Measurements from ENCODE around the gene KLHL25.
"Not testable (repeated sequence)": the region's sequence is repeated elsewhere in the genome, so short reads cannot be mapped to it uniquely, and the experiment has no call there.

Gene KLHL25

DNA sequence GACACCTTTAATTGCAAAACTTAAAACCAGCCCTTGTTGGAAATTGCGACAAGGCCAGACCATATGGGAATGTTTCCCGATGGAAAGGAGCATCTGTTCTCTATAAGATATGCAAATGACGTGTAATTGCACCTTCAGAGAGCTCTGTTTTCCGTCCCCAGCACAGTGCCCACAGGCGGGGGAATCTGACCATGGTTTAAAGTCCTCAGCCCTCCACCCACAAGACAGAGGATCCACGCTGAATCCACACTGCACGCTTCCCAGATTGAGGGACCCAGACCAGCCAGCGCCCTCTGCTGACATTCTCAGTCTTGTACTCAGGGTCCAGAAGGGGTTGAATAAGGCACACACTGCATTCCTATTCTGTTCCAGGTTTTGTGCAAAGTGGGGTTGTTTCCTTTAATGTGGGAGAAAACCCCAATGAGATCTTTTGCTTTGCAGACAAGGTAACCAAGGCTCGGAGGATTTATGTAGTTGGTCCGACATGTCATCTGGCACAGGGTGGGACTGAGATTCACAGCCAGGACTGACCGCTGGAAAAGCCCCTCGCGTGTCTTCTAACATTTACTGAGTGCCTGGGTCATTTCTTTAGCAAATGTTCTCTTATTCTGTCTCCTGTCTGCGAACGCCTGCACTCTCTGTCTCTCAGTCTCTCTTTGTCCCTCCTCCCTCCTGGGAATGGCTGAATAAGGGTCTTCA lies 36.8 kb upstream of the KLHL25 start:
- H3K4me3 ChIP-seq (ENCODE audit: low read length), result no peak overlapping the region
- no peaks in the 10 kb centered on the region for H3K4me1 ChIP-seq (ENCODE audit: control insufficient read depth, low read length)
- H3K36me3 ChIP-seq (ENCODE audit: control insufficient read depth, low read length), result no peaks in the 10 kb centered on the region
- H3K4me2 ChIP-seq (ENCODE audit: low read length), result no peak overlapping the region
- peaks cover 20% of the 10 kb centered on the region for H3K27me3 ChIP-seq (ENCODE audit: control insufficient read depth, low read length)
- H3K9me2 ChIP-seq (replicated peaks; ENCODE audit: control insufficient read depth, low read length), result no peaks in the 10 kb centered on the region
- H3K79me2 ChIP-seq (ENCODE audit: control insufficient read depth, low read length), result no peaks in the 10 kb centered on the region
- H3K9me3 ChIP-seq (ENCODE audit: control insufficient read depth, insufficient read depth, low read length), result no peaks in the 10 kb centered on the region
- H3K27ac ChIP-seq (ENCODE audit: low read depth, low read length), result no peak overlapping the region
- no peaks in the 10 kb centered on the region for H4K20me1 ChIP-seq (ENCODE audit: control insufficient read depth, insufficient read depth, low read depth, low read length)
- TF ChIP-seq, protein P1, sequence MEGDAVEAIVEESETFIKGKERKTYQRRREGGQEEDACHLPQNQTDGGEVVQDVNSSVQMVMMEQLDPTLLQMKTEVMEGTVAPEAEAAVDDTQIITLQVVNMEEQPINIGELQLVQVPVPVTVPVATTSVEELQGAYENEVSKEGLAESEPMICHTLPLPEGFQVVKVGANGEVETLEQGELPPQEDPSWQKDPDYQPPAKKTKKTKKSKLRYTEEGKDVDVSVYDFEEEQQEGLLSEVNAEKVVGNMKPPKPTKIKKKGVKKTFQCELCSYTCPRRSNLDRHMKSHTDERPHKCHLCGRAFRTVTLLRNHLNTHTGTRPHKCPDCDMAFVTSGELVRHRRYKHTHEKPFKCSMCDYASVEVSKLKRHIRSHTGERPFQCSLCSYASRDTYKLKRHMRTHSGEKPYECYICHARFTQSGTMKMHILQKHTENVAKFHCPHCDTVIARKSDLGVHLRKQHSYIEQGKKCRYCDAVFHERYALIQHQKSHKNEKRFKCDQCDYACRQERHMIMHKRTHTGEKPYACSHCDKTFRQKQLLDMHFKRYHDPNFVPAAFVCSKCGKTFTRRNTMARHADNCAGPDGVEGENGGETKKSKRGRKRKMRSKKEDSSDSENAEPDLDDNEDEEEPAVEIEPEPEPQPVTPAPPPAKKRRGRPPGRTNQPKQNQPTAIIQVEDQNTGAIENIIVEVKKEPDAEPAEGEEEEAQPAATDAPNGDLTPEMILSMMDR (IDR thresholded peaks at IDR 0.05; ENCODE audit: low read depth, low read length, poor library complexity, severe bottlenecking), result peak; percentile 81
- TF ChIP-seq EZH2phosphoT487 (IDR thresholded peaks at IDR 0.05; ENCODE audit: borderline replicate concordance, low read length), result no peak
- no peaks in the 10 kb centered on the region for H3F3A ChIP-seq (ENCODE audit: control insufficient read depth, insufficient read depth)

DNA sequence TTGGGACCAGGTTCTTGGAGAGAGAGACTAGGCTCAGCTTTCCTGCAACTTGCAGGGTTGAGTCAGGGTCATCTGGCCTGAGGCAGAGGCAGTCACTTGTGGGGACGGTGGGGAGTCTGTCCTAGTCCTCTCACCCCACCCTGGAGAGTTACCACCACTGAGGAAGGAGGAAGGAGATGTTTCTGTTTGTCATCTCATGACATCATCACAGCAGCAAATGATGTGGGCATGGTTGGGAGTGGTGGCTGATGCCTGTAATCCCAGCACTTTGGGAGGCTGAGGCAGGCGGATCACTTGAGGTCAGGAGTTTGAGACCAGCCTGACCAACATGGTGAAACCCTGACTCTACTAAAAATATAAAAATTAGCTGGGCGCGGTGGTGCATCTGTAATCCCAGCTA lies 35.0 kb upstream of the KLHL25 start:
- H3K27ac ChIP-seq (ENCODE audit: low read depth, low read length); H3K79me2 ChIP-seq (ENCODE audit: control insufficient read depth, low read length); H3K9me2 ChIP-seq (replicated peaks; ENCODE audit: control insufficient read depth, low read length); H3K4me1 ChIP-seq (ENCODE audit: control insufficient read depth, low read length); H3K4me2 ChIP-seq (ENCODE audit: low read length); H3F3A ChIP-seq (ENCODE audit: control insufficient read depth, insufficient read depth); H3K4me3 ChIP-seq (ENCODE audit: low read length); H3K36me3 ChIP-seq (ENCODE audit: control insufficient read depth, low read length); H3K9me3 ChIP-seq (ENCODE audit: control insufficient read depth, insufficient read depth, low read length); H4K20me1 ChIP-seq (ENCODE audit: control insufficient read depth, insufficient read depth, low read depth, low read length): not testable (repeated sequence)
- H3K27me3 ChIP-seq (ENCODE audit: control insufficient read depth, low read length), result peaks cover 20% of the 10 kb centered on the region

DNA sequence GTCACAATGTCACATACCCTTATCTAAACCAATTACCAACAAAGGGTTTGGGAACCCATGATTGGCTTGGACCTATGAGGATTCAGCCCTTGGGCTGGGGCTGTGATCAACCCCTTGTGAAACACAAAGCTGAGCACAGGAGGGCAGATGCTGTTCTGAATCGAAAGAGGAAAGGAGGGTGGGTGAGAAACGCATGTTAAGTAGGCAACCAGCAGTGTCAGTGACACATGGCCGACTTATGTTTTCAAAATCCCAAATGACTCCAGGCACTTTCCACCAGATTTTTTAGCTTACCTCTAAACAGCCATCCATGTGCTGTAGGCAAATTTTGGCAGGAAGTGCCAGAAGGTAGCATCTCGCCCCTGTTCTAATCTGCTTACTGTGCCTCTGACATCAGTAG lies 34.1 kb upstream of the KLHL25 start:
- Histone ChIP-seq H3K9me3 (ENCODE audit: control insufficient read depth, insufficient read depth, low read length) (no peaks in the 10 kb centered on the region), H3K36me3 (ENCODE audit: control insufficient read depth, low read length) (no peaks in the 10 kb centered on the region), H3K27ac (ENCODE audit: low read depth, low read length) (no peak overlapping the region), H3K9me2 (replicated peaks; ENCODE audit: control insufficient read depth, low read length) (no peaks in the 10 kb centered on the region), H3F3A (ENCODE audit: control insufficient read depth, insufficient read depth) (no peaks in the 10 kb centered on the region), H3K4me1 (ENCODE audit: control insufficient read depth, low read length) (no peaks in the 10 kb centered on the region), H4K20me1 (ENCODE audit: control insufficient read depth, insufficient read depth, low read depth, low read length) (no peaks in the 10 kb centered on the region), H3K4me3 (ENCODE audit: low read length) (no peak overlapping the region), H3K4me2 (ENCODE audit: low read length) (no peak overlapping the region), H3K79me2 (ENCODE audit: control insufficient read depth, low read length) (no peaks in the 10 kb centered on the region), H3K27me3 (ENCODE audit: control insufficient read depth, low read length) (peaks cover 20% of the 10 kb centered on the region)
- TF ChIP-seq, protein P1 (IDR thresholded peaks at IDR 0.05; ENCODE audit: low read depth, low read length, poor library complexity, severe bottlenecking), result no peak
- no peak for TF ChIP-seq EZH2phosphoT487 (IDR thresholded peaks at IDR 0.05; ENCODE audit: borderline replicate concordance, low read length)

DNA sequence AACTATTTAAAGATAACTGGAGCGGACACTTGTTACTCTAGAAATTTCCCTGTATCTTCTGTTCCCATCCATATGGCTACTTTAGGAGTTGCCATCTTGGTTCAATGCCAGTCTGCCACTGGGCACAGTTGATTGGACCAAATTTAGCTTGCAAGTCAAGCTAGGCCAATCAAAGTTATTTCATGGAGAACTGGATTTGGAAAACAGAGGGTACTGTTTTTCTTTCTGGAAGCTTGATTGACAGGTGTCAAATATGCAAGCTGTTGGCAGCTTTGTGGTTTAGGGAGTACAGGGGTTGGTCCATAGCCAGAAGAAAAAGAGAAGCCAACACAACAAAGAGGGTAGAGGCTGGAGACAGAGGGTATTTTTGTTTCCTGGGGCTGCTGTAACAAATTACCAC lies 33.4 kb upstream of the KLHL25 start:
- H4K20me1 ChIP-seq (ENCODE audit: control insufficient read depth, insufficient read depth, low read depth, low read length), result no peaks in the 10 kb centered on the region
- H3K4me3 ChIP-seq (ENCODE audit: low read length), result no peak overlapping the region
- H3K9me2 ChIP-seq (replicated peaks; ENCODE audit: control insufficient read depth, low read length), result no peaks in the 10 kb centered on the region
- H3K79me2 ChIP-seq (ENCODE audit: control insufficient read depth, low read length), result no peaks in the 10 kb centered on the region
- H3F3A ChIP-seq (ENCODE audit: control insufficient read depth, insufficient read depth), result no peaks in the 10 kb centered on the region
- peaks cover 20% of the 10 kb centered on the region for H3K27me3 ChIP-seq (ENCODE audit: control insufficient read depth, low read length)
- H3K9me3 ChIP-seq (ENCODE audit: control insufficient read depth, insufficient read depth, low read length), result no peaks in the 10 kb centered on the region
- no peaks in the 10 kb centered on the region for H3K36me3 ChIP-seq (ENCODE audit: control insufficient read depth, low read length)
- H3K27ac ChIP-seq (ENCODE audit: low read depth, low read length), result no peak overlapping the region
- no peaks in the 10 kb centered on the region for H3K4me1 ChIP-seq (ENCODE audit: control insufficient read depth, low read length)
- TF ChIP-seq EZH2phosphoT487 (IDR thresholded peaks at IDR 0.05; ENCODE audit: borderline replicate concordance, low read length), result no peak
- TF ChIP-seq, protein P1 (IDR thresholded peaks at IDR 0.05; ENCODE audit: low read depth, low read length, poor library complexity, severe bottlenecking), result no peak
- H3K4me2 ChIP-seq (ENCODE audit: low read length), result no peak overlapping the region

Data from DOHH2 (cell line).